Stomach (tissue), 9 donors: ENCODE measurements around the gene SCYL2. TPM values are rescaled to one million over a fixed set of nuclear protein-coding genes. Genes with fewer than 3 reads are reported as not detected.
"Not testable (repeated sequence)": the region's sequence is repeated elsewhere in the genome, so short reads cannot be mapped to it uniquely, and the experiment has no call there.

Experiments
- DNase-seq, 2 donors: peaks; one replicate each; pipeline versions ENCODE4 v3.0.0 to v3.0.0-alpha.2; 2013 to 2019
- H3K27ac ChIP-seq, 5 donors: fragments of 200-600 bp in 4 of 5; sonication (generic) in 4 of 5; one replicate each; pipeline ENCODE4 v1.5.1; 2013 to 2019; ENCODE audit warnings: mild to moderate bottlenecking in 1 of 5, moderate library complexity in 1 of 5
- H3K27me3 ChIP-seq, 3 donors: fragments of 200-600 bp; sonication (generic); one replicate each; pipeline ENCODE4 v1.5.1; 2017 to 2019; ENCODE audit warnings: mixed run types in 1 of 3
- H3K36me3 ChIP-seq, 4 donors: fragments of 200-600 bp; sonication (generic); 1 replicate in 3 of 4; 2 replicates in 1 of 4; pipeline ENCODE4 v1.5.1; 2016 to 2019
- H3K4me1 ChIP-seq, 4 donors: fragments of 200-600 bp; sonication (generic); one replicate each; pipeline ENCODE4 v1.5.1; 2016 to 2019
- H3K4me3 ChIP-seq, 4 donors: fragments of 200-600 bp; sonication (generic) in 3 of 4; one replicate each; pipeline ENCODE4 v1.5.1; 2016 to 2019; ENCODE audit warnings: mild to moderate bottlenecking in 1 of 4
- H3K9me3 ChIP-seq, 4 donors: fragments of 200-600 bp; sonication (generic); one replicate each; pipeline ENCODE4 v1.5.1; 2016 to 2019
- EP300 ChIP-seq: sonication (generic); formaldehyde crosslinking; IDR thresholded peaks from one replicate; pipeline ENCODE4 v1.6.1; 2017; ENCODE audit warnings: antibody characterized with exemption
- POLR2A ChIP-seq, 4 donors: fragments of 450-650 bp; IDR thresholded peaks; one replicate each; pipeline ENCODE4 v1.6.1; 2016; ENCODE audit warnings: antibody characterized with exemption in 4 of 4, control low read depth in 2 of 4, mild to moderate bottlenecking in 1 of 4, moderate library complexity in 1 of 4
- POLR2AphosphoS5 ChIP-seq, 3 donors: sonication (generic); formaldehyde crosslinking; IDR thresholded peaks; one replicate each; pipeline ENCODE4 v1.6.1; 2016; ENCODE audit warnings: antibody characterized with exemption in 3 of 3
- WGBS, 5 donors: extraction: QIAGEN DNeasy Blood & Tissue Kit in 3 of 5; methylation state at CpG; one replicate each; pipeline versions ENCODE4 v1.1.5 to v1.1.7; 2013 to 2018; 5-methylcytosine and 5-hydroxymethylcytosine counted together
- intact Hi-C: fragments of 100-400 bp; cut with DNase I; formaldehyde crosslinking; loops from one replicate; pipeline ENCODE4 v1.15.1; 2023; ENCODE audit warnings: low total_unique reads
- polyA plus RNA-seq, 3 donors: library from polyadenylated mRNA; stranded (reverse); fragments of 200-250 nt; gene quantifications; one replicate each; pipeline ENCODE4 v1.2.3, GENCODE V29; 2013
- total RNA-seq, 5 donors: library from RNA; depleted of rRNA; stranded (reverse); fragments of >200 nt; gene quantifications; one replicate each; pipeline versions ENCODE4 v1.1.0 to v1.2.3, GENCODE V29; 2014 to 2016
- TF ChIP-seq, protein P1 (sequence below), 7 experiments: fragments of 450-650 bp in 4 of 7; fragments of 200-600 bp in 3 of 7; sonication (generic) in 3 of 7; IDR thresholded peaks; one replicate each; pipeline ENCODE4 v1.5.1; 2016 to 2019; ENCODE audit warnings: antibody characterized with exemption in 7 of 7, control low read depth in 2 of 7, mild to moderate bottlenecking in 1 of 7
- donor health status: healthy with polysubstance abuse.
- donor health status: Bipolar disorder and iron deficiency.
- donor health status: healthy.

SCYL2 gene
- total and polyA plus RNA-seq, 8 donors, result 9.1 to 97.3 (median 28.7) TPM

DNA sequence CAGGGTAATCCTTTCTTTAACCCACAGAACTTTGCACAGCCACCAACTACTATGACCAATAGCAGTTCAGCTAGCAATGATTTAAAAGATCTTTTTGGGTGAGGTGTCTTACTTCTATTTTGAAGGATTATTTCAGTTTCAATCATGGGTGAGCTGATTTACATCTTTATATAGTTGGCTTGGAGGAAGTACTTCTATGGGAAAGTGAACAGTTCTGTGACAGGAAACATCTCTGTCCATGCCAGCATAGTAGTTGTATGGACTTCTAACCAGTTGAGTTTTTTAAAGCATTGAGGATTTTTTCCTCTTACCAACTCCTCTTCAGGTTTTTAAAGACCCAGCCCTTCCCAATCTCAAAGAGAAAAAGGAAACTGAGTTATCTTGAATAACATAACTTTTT is 72.1 kb downstream of the SCYL2 start:
- H3K36me3 ChIP-seq, result peaks cover 3 to 67% (median 56%) of the 10 kb centered on the region in 4 donors
- no peaks in the 10 kb centered on the region for H3K9me3 ChIP-seq
- intact Hi-C loops, result no loop called here
- no peak overlapping the region for H3K27ac ChIP-seq
- no peak overlapping the region for H3K4me3 ChIP-seq
- H3K27me3 ChIP-seq, result no peaks in the 10 kb centered on the region
- DNase-seq, result no peak
- TF ChIP-seq, protein P1, sequence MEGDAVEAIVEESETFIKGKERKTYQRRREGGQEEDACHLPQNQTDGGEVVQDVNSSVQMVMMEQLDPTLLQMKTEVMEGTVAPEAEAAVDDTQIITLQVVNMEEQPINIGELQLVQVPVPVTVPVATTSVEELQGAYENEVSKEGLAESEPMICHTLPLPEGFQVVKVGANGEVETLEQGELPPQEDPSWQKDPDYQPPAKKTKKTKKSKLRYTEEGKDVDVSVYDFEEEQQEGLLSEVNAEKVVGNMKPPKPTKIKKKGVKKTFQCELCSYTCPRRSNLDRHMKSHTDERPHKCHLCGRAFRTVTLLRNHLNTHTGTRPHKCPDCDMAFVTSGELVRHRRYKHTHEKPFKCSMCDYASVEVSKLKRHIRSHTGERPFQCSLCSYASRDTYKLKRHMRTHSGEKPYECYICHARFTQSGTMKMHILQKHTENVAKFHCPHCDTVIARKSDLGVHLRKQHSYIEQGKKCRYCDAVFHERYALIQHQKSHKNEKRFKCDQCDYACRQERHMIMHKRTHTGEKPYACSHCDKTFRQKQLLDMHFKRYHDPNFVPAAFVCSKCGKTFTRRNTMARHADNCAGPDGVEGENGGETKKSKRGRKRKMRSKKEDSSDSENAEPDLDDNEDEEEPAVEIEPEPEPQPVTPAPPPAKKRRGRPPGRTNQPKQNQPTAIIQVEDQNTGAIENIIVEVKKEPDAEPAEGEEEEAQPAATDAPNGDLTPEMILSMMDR (IDR thresholded peaks at IDR 0.05), result no peak
- TF ChIP-seq POLR2AphosphoS5 (IDR thresholded peaks at IDR 0.05) (no peak), EP300 (no peak), POLR2A (IDR thresholded peaks at IDR 0.05) (no peak)
- H3K4me1 ChIP-seq, result peaks cover 0 to 36% (median 22%) of the 10 kb centered on the region in 4 donors

DNA sequence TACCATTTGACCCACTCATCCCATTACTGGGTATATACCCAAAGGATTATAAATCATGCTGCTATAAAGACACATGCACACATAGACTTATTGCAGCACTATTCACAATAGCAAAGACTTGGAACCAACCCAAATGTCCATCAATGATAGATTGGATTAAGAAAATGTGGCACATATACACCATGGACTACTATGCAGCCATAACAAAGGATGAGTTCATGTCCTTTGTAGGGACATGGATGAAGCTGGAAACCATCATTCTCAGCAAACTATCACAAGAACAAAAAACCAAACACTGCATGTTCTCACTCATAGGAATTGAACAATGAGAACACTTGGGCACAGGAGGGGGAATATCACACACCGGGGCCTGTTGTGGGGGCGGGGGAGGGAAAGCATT is 75.9 kb downstream of the SCYL2 start:
- H3K27ac ChIP-seq, DNase-seq, H3K9me3 ChIP-seq, intact Hi-C loops, H3K27me3 ChIP-seq, H3K4me3 ChIP-seq: not testable (repeated sequence)
- Histone ChIP-seq H3K36me3 (peaks cover 0 to 33% (median 29%) of the 10 kb centered on the region in 4 donors), H3K4me1 (peaks cover 0 to 19% (median 13%) of the 10 kb centered on the region in 4 donors)
- 90 to 100% (median 97%) methylated on average over 2 of the region's 2 CpGs for WGBS, 5 donors

DNA sequence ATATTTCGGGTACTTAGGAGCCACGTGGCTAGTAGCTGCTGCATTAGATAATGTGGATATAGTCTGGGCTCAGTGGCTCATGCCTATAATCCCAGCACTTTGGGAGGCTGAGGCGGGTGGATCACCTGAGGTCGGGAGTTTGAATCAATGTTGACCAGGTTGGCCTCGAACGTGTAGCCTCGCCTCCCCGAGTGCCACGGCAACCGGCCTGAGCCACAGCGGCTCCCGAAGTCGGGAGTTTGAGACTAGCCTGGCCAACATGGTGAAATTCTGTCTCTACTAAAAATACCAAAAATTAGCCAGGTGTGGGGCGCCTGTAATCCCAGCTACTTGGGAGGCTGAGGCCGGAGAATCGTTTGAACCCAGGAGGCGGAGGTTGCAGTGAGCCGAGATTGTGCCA is 77.4 kb downstream of the SCYL2 start:
- WGBS, 5 donors, result 92 to 95% (median 95%) methylated on average over 18 of the region's 18 CpGs
- H3K27me3 ChIP-seq, intact Hi-C loops, DNase-seq, H3K4me1 ChIP-seq, H3K4me3 ChIP-seq, H3K9me3 ChIP-seq, H3K27ac ChIP-seq: not testable (repeated sequence)
- H3K36me3 ChIP-seq, result peaks cover 0 to 20% (median 18%) of the 10 kb centered on the region in 4 donors

DNA sequence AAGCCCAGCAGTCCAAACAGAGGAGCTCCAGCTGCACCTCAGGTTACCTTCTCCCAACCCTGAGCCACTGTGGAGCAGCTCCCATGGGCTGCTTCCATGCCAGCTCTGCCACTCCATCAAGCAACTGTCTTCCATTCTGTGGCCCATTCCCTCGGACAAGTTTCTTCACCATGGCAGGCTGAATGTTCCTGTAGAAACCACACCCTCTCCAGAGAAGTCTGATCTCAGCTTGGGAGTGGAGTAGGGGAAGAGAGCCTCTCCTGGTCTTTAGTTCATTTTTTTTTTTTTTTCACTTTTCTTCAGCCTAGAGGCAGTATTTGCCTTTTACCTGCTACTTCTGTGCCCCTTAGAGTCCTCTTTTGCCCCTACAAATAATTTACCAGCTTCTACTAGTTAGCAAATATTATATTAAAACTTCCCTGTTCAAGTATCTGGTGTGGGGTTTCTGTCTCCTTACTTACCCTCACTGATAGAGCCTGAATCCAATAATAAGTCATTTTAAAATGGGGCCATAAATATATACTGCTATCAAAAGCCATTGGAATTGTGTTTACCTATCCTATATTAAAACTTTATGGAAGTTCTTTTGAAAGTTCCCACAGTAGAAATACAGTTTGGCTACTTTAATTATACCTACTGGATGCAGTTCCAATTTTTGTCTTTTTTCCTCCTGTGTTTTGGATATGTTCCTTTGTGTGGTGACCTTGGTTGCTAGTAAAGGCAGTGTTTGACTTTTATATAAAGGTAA is 78.2 kb downstream of the SCYL2 start:
- intact Hi-C loops, result no loop called here

DNA sequence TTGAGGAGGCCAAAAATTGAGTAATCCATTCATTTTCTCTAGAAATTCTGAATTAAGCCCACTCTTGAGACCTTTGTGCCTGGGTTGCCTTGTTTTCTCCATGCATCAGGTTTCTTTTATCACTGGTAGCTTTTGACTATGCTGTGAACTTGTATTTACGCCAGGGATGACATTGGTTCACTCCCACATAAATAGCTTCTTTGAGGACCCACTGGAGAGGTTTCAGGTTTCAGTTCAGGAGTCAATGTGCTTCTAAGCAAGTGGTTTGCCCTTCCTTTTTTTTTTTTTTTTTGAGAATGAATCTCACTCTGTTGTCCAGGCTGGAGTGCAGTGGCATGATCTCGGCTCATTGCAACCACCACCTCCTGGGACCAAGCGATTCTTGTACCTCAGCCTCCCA is 79.7 kb downstream of the SCYL2 start:
- DNase-seq, result no peak
- H3K4me1 ChIP-seq, result no peaks in the 10 kb centered on the region
- WGBS, 5 donors, result 81 to 96% (median 88%) methylated on average over 3 of the region's 3 CpGs
- H3K36me3 ChIP-seq, result peaks cover 0 to 9% (median 8%) of the 10 kb centered on the region in 4 donors
- H3K4me3 ChIP-seq, result no peak overlapping the region
- intact Hi-C loops, result no loop called here
- H3K27ac ChIP-seq, result no peak overlapping the region
- H3K9me3 ChIP-seq, result no peaks in the 10 kb centered on the region
- H3K27me3 ChIP-seq, result no peaks in the 10 kb centered on the region
- TF ChIP-seq POLR2AphosphoS5 (IDR thresholded peaks at IDR 0.05) (no peak), EP300 (no peak), POLR2A (IDR thresholded peaks at IDR 0.05) (no peak)
- TF ChIP-seq, protein P1 (IDR thresholded peaks at IDR 0.05), result no peak

More for the DNA sequence above, 78.2 kb downstream of the SCYL2 start:
- H3K4me1 ChIP-seq, result peaks cover 0 to 4% (median 0%) of the 10 kb centered on the region in 4 donors
- H3K27me3 ChIP-seq, result no peaks in the 10 kb centered on the region
- no peaks in the 10 kb centered on the region for H3K9me3 ChIP-seq
- WGBS, 5 donors, result 21 to 40% (median 33%) methylated on average over 1 of the region's 1 CpG
- peaks cover 0 to 12% (median 10%) of the 10 kb centered on the region in 4 donors for H3K36me3 ChIP-seq
- no peak overlapping the region for H3K27ac ChIP-seq
- H3K4me3 ChIP-seq, result no peak overlapping the region
- peak in 1 of 2 donors; percentile 11 for DNase-seq
- TF ChIP-seq, protein P1 (IDR thresholded peaks at IDR 0.05), result no peak
- TF ChIP-seq POLR2A (IDR thresholded peaks at IDR 0.05) (no peak), EP300 (no peak), POLR2AphosphoS5 (IDR thresholded peaks at IDR 0.05) (no peak)
